Suprapubic skin (tissue), 3 donors: ENCODE measurements around the gene TMEM8B.

Experiments used
- EP300 ChIP-seq: sonication (generic); formaldehyde crosslinking; IDR thresholded peaks from one replicate; pipeline ENCODE4 v1.6.1; 2017; ENCODE audit warnings: antibody characterized with exemption
- POLR2A ChIP-seq, 2 donors: fragments of 450-650 bp; IDR thresholded peaks; one replicate each; pipeline ENCODE4 v1.6.1; 2017; ENCODE audit warnings: antibody characterized with exemption in 2 of 2, mild to moderate bottlenecking in 2 of 2, moderate library complexity in 2 of 2
- TF ChIP-seq, protein P1 (sequence below), 2 donors: fragments of 200-600 bp in 1 of 2; fragments of 450-650 bp in 1 of 2; sonication (generic) in 1 of 2; IDR thresholded peaks; one replicate each; pipeline ENCODE4 v1.5.1; 2016 to 2019; ENCODE audit warnings: antibody characterized with exemption in 2 of 2, mild to moderate bottlenecking in 1 of 2, moderate library complexity in 1 of 2

DNA sequence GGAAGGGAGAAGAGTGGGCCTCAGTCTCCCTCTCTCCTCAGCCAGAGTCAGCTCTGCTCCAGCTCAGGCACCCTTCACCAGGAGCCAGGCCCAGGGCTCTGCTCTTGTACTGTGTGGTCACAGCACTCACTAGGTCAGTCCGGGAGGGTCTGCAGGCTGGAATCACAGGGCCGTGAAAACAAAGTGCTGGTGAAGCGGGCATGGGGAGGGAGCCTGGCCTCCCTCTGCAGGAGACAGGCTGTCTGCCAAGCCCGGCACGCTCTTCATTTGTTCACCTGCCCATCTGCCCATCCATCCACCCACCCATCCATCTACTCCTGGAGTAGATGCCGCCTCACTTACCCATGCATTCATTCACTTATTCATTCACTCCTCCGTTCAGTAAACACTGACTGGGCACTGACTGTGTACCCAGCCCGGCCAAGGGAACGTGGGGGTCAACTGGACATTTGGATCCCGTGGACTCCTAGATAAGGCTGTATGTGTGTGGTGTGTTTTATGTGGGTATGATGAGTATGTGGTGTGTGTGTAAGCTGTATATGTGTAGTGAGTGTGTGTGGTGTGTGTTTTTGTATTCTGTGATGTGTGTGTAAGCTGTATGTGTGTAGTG is 83.9 kb downstream of the TMEM8B start:
- TF ChIP-seq, protein P1, sequence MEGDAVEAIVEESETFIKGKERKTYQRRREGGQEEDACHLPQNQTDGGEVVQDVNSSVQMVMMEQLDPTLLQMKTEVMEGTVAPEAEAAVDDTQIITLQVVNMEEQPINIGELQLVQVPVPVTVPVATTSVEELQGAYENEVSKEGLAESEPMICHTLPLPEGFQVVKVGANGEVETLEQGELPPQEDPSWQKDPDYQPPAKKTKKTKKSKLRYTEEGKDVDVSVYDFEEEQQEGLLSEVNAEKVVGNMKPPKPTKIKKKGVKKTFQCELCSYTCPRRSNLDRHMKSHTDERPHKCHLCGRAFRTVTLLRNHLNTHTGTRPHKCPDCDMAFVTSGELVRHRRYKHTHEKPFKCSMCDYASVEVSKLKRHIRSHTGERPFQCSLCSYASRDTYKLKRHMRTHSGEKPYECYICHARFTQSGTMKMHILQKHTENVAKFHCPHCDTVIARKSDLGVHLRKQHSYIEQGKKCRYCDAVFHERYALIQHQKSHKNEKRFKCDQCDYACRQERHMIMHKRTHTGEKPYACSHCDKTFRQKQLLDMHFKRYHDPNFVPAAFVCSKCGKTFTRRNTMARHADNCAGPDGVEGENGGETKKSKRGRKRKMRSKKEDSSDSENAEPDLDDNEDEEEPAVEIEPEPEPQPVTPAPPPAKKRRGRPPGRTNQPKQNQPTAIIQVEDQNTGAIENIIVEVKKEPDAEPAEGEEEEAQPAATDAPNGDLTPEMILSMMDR (IDR thresholded peaks at IDR 0.05) = no peak
- TF ChIP-seq EP300 = no peak
- no peak for TF ChIP-seq POLR2A (IDR thresholded peaks at IDR 0.05)
